HPDE6-E6E7 (cell line): ENCODE results near the gene ASIC2.
A peak's percentile ranks its signal among the peaks of the same experiment; 100 is the strongest.

ENCODE experiments used
- DNase-seq: peaks from one replicate; pipeline ENCODE4 v3.0.0; 2011; ENCODE audit warnings: missing footprints; ENCODE audit errors: extremely low spot score

ASIC2 gene

GRCh38 chr17:33243732-33244131 lies 49.4 kb downstream of the ASIC2 start:
- no peak for DNase-seq

- no peak for DNase-seq
Observed at GRCh38 chr17:33242375-33243124, 50.5 kb downstream of the ASIC2 start.

GRCh38 chr17:33241390-33241789 lies 51.7 kb downstream of the ASIC2 start:
- no peak for DNase-seq

- no peak for DNase-seq
Observed at GRCh38 chr17:33240362-33240761, 52.7 kb downstream of the ASIC2 start.

GRCh38 chr17:33239702-33240101 lies 53.4 kb downstream of the ASIC2 start:
- no peak for DNase-seq

GRCh38 chr17:33234930-33235685 lies 58.0 kb downstream of the ASIC2 start:
- peak; percentile 89 for DNase-seq

- no peak for DNase-seq
Observed at GRCh38 chr17:33234233-33234632, 58.9 kb downstream of the ASIC2 start.

GRCh38 chr17:33233811-33234177 lies 59.3 kb downstream of the ASIC2 start:
- no peak for DNase-seq

GRCh38 chr17:33229499-33229898 lies 63.6 kb downstream of the ASIC2 start:
- DNase-seq: no peak

- DNase-seq: no peak
Observed at GRCh38 chr17:33229028-33229427, 64.1 kb downstream of the ASIC2 start.

- no peak for DNase-seq
Observed at GRCh38 chr17:33228548-33228947, 64.5 kb downstream of the ASIC2 start.

GRCh38 chr17:33227911-33228310 lies 65.2 kb downstream of the ASIC2 start:
- no peak for DNase-seq

GRCh38 chr17:33225994-33226393 lies 67.1 kb downstream of the ASIC2 start:
- DNase-seq: no peak

GRCh38 chr17:33225509-33225908 lies 67.6 kb downstream of the ASIC2 start:
- no peak for DNase-seq

- no peak for DNase-seq
Observed at GRCh38 chr17:33220036-33220435, 73.1 kb downstream of the ASIC2 start.

GRCh38 chr17:33218698-33219601 lies 74.1 kb downstream of the ASIC2 start:
- DNase-seq: no peak

- DNase-seq: no peak
Observed at GRCh38 chr17:33217891-33218290, 75.2 kb downstream of the ASIC2 start.

- no peak for DNase-seq
Observed at GRCh38 chr17:33214996-33215395, 78.1 kb downstream of the ASIC2 start.

- no peak for DNase-seq
Observed at GRCh38 chr17:33210285-33210684, 82.8 kb downstream of the ASIC2 start.

- no peak for DNase-seq
Observed at GRCh38 chr17:33209671-33210070, 83.4 kb downstream of the ASIC2 start.

- no peak for DNase-seq
Observed at GRCh38 chr17:33207231-33207630, 85.9 kb downstream of the ASIC2 start.

GRCh38 chr17:33205552-33205951 lies 87.5 kb downstream of the ASIC2 start:
- DNase-seq: no peak
